SIG-M5 treated with dmso at 0.1 percent for 504 hours (cell line): ENCODE results near the gene CACNB1.
"Not testable (repeated sequence)": the region's sequence is repeated elsewhere in the genome, so short reads cannot be mapped to it uniquely, and the experiment has no call there.

Experiments
- DNase-seq: peaks from one replicate; lab custom pipeline; 2025; ENCODE audit not compliant: unreplicated experiment; lab: John Stamatoyannopoulos, UW

Gene CACNB1

GRCh38 chr17:39129544-39129943 lies 67.9 kb downstream of the CACNB1 start:
- not testable (repeated sequence) for DNase-seq

- no peak for DNase-seq
These were observed 71.0 kb downstream of the CACNB1 start for GRCh38 chr17:39126436-39126835.

- DNase-seq, result no peak
These were observed 72.2 kb downstream of the CACNB1 start for GRCh38 chr17:39125143-39125875.

GRCh38 chr17:39123627-39124026 lies 73.8 kb downstream of the CACNB1 start:
- no peak for DNase-seq
